PC-3 (cell line): ENCODE data around the gene GAA. TPM values are rescaled to one million over a fixed set of nuclear protein-coding genes. Genes with fewer than 3 reads are reported as not detected.

Experiments
- ATAC-seq: fragments of 200-7000 bp; cut with Tn5 transposase; 2 replicates; pipeline ENCODE4 v1.9.1; 2020; ENCODE audit warnings: mild to moderate bottlenecking, moderate library complexity
- BruUV-seq: library from RNA; stranded (reverse); fragments of 400-500 nt; replicated peaks from 2 replicates; lab custom pipeline; 2021; lab: Mats Ljungman, UMichigan
- CTCF ChIA-PET: fragments of 300-600 bp; sonication (Branson Sonifier 250); formaldehyde crosslinking; loops from one replicate; lab custom pipeline; 2022; ENCODE audit warnings: antibody characterized with exemption; lab: Charles Lee
- POLR2A ChIA-PET: fragments of 300-600 bp; sonication (Branson Sonifier 250); formaldehyde crosslinking; loops from one replicate; lab custom pipeline; 2022; ENCODE audit warnings: antibody characterized with exemption; ENCODE audit not compliant: unreplicated experiment; lab: Charles Lee
- DNase-seq: peaks from one replicate; pipeline ENCODE4 v3.0.0-alpha.2; 2015
- H2AFZ ChIP-seq: fragments of 300-600 bp; sonication (generic); 2 replicates; pipeline ENCODE4 v1.6.0; 2016; ENCODE audit warnings: antibody characterized with exemption, low read length
- H3F3A ChIP-seq: fragments of 300-600 bp; sonication (generic); one replicate; pipeline ENCODE4 v1.6.0; 2017; ENCODE audit warnings: antibody characterized with exemption, low read length, control low read depth, mild to moderate bottlenecking; ENCODE audit not compliant: unreplicated experiment
- H3K27ac ChIP-seq: fragments of 300-600 bp; sonication (generic); 2 replicates; pipeline ENCODE4 v1.5.1; 2016; ENCODE audit warnings: mild to moderate bottlenecking, low read length
- H3K27me3 ChIP-seq: fragments of 300-600 bp; sonication (generic); 2 replicates; pipeline ENCODE4 v1.6.1; 2016; ENCODE audit warnings: low read length, mixed read lengths
- H3K36me3 ChIP-seq: fragments of 300-600 bp; sonication (generic); 2 replicates; pipeline ENCODE4 v1.6.1; 2016; ENCODE audit warnings: low read depth, mixed run types, low read length, mixed read lengths
- H3K4me1 ChIP-seq: fragments of 300-600 bp; sonication (generic); 2 replicates; pipeline ENCODE4 v1.5.1; 2016; ENCODE audit warnings: low read length; ENCODE audit not compliant: insufficient read depth
- H3K4me2 ChIP-seq: fragments of 300-600 bp; sonication (generic); 2 replicates; pipeline ENCODE4 v1.6.0; 2016; ENCODE audit warnings: low read length
- H3K4me3 ChIP-seq: fragments of 300-600 bp; sonication (generic); 2 replicates; pipeline ENCODE4 v1.5.1; 2016; ENCODE audit warnings: mild to moderate bottlenecking, low read length, mixed read lengths
- H3K79me2 ChIP-seq: fragments of 300-600 bp; sonication (generic); 2 replicates; pipeline ENCODE4 v1.6.1; 2017; ENCODE audit warnings: low read length, mixed read lengths
- H3K9ac ChIP-seq: fragments of 300-600 bp; sonication (generic); 2 replicates; pipeline ENCODE4 v1.6.0; 2016; ENCODE audit warnings: mild to moderate bottlenecking, low read length
- H3K9me2 ChIP-seq: fragments of 300-600 bp; sonication (generic); replicated peaks from 2 replicates; pipeline ENCODE4 v1.6.1; 2016; ENCODE audit warnings: mixed run types, low read length, mixed read lengths
- H3K9me3 ChIP-seq: fragments of 300-600 bp; sonication (generic); 2 replicates; pipeline ENCODE4 v1.6.1; 2016; ENCODE audit warnings: low read length, mixed read lengths
- H4K20me1 ChIP-seq: fragments of 300-600 bp; sonication (generic); 2 replicates; pipeline ENCODE4 v1.6.1; 2016; ENCODE audit warnings: low read length, mixed read lengths
- EZH2 ChIP-seq: fragments of 300-600 bp; sonication (generic); IDR thresholded peaks from one replicate; pipeline ENCODE4 v1.6.1; 2017; ENCODE audit warnings: antibody characterized with exemption, mild to moderate bottlenecking, low read length; ENCODE audit not compliant: unreplicated experiment
- EZH2phosphoT487 ChIP-seq: fragments of 300-600 bp; sonication (generic); IDR thresholded peaks from 2 replicates; pipeline ENCODE4 v1.6.1; 2018; ENCODE audit warnings: mild to moderate bottlenecking, antibody characterized with exemption, low read length, borderline replicate concordance
- intact Hi-C: fragments of 100-400 bp; cut with micrococcal nuclease; formaldehyde crosslinking; loops from 2 replicates; pipeline ENCODE4 v1.9.0; 2023
- total RNA-seq: library from RNA; depleted of rRNA; stranded (reverse); fragments of >200 nt; gene quantifications from 2 replicates; pipeline ENCODE4 v1.2.3, GENCODE V29; 2014
- TF ChIP-seq, protein P1 (sequence below): fragments of 300-600 bp; sonication (generic); conservative IDR thresholded peaks from 2 replicates; pipeline ENCODE4 v1.5.1; 2017; ENCODE audit warnings: antibody characterized with exemption, low read depth, mild to moderate bottlenecking, low read length

GAA gene
- total RNA-seq, 1 experiment from 2014 or later: 76.2 TPM

DNA sequence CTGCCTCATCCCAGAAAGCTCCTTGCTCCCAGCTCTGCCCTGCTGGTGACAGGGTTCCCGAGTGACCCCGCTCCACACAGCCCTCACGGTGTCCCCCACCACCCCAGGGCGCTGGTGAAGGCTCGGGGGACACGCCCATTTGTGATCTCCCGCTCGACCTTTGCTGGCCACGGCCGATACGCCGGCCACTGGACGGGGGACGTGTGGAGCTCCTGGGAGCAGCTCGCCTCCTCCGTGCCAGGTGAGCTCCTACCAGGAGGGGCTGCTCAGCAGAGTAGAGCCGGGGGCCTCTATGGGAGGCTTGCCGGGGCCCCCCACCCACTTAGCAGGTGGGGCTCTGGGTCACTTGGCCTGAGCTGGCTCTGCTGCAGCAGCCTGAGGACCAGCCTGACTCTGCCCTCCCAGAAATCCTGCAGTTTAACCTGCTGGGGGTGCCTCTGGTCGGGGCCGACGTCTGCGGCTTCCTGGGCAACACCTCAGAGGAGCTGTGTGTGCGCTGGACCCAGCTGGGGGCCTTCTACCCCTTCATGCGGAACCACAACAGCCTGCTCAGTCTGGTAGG, 11.2 kb downstream of the GAA start:
- no peaks in the 10 kb centered on the region for H3K27me3 ChIP-seq
- TF ChIP-seq EZH2phosphoT487 (no peak), EZH2 (no peak)
- TF ChIP-seq, protein P1, sequence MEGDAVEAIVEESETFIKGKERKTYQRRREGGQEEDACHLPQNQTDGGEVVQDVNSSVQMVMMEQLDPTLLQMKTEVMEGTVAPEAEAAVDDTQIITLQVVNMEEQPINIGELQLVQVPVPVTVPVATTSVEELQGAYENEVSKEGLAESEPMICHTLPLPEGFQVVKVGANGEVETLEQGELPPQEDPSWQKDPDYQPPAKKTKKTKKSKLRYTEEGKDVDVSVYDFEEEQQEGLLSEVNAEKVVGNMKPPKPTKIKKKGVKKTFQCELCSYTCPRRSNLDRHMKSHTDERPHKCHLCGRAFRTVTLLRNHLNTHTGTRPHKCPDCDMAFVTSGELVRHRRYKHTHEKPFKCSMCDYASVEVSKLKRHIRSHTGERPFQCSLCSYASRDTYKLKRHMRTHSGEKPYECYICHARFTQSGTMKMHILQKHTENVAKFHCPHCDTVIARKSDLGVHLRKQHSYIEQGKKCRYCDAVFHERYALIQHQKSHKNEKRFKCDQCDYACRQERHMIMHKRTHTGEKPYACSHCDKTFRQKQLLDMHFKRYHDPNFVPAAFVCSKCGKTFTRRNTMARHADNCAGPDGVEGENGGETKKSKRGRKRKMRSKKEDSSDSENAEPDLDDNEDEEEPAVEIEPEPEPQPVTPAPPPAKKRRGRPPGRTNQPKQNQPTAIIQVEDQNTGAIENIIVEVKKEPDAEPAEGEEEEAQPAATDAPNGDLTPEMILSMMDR: no peak
- H3K4me2 ChIP-seq: no peak overlapping the region
- no peak for DNase-seq
- ATAC-seq: no peak
- intact Hi-C loops: no loop called here
- H3K79me2 ChIP-seq: no peaks in the 10 kb centered on the region
- BruUV-seq: no TSS peak
- POLR2A ChIA-PET: no interaction called here
- H3F3A ChIP-seq: no peaks in the 10 kb centered on the region
- H3K27ac ChIP-seq: no peak overlapping the region
- H3K4me3 ChIP-seq: no peak overlapping the region
- CTCF ChIA-PET: interaction anchor here (0.7 kb wide), 1 partner anchor 11 kb away, joined by 3 read pairs; the partner anchor contains the start of gene GAA
- no peak overlapping the region for H2AFZ ChIP-seq
- H4K20me1 ChIP-seq: no peaks in the 10 kb centered on the region
- H3K9me3 ChIP-seq: no peaks in the 10 kb centered on the region
- no peaks in the 10 kb centered on the region for H3K9me2 ChIP-seq
- H3K36me3 ChIP-seq: no peaks in the 10 kb centered on the region
- no peaks in the 10 kb centered on the region for H3K4me1 ChIP-seq
- H3K9ac ChIP-seq: no peak overlapping the region

DNA sequence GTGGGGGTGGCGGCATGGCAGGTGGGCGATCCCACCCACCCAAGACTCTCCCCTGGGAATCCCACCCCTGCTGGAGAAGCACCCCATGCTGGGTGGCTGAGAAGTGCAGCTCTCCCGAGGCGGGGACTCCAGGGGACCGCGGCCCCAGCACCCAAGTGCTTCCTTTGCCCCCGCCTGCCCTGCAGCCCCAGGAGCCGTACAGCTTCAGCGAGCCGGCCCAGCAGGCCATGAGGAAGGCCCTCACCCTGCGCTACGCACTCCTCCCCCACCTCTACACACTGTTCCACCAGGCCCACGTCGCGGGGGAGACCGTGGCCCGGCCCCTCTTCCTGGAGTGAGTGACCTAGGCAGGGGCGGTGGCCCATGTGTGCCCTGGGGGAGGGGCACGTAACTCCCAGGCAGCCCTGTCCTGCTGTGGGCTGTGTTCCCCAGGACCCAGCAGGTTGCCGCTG, 11.7 kb downstream of the GAA start:
- H3K9ac ChIP-seq: no peak overlapping the region
- H3K4me2 ChIP-seq: no peak overlapping the region
- BruUV-seq: no TSS peak
- H3F3A ChIP-seq: no peaks in the 10 kb centered on the region
- TF ChIP-seq EZH2phosphoT487: no peak
- no peak for TF ChIP-seq EZH2
- TF ChIP-seq, protein P1: no peak
- ChIA-PET CTCF (interaction anchor here (0.7 kb wide), 1 partner anchor 12 kb away, joined by 3 read pairs; the partner anchor contains the start of gene GAA), POLR2A (no interaction called here)
- DNase-seq (no peak), ATAC-seq (no peak)
- no peaks in the 10 kb centered on the region for H3K4me1 ChIP-seq
- H4K20me1 ChIP-seq: no peaks in the 10 kb centered on the region
- no peaks in the 10 kb centered on the region for H3K36me3 ChIP-seq
- intact Hi-C loops: no loop called here
- H3K9me3 ChIP-seq: no peaks in the 10 kb centered on the region
- H3K27me3 ChIP-seq: no peaks in the 10 kb centered on the region
- no peaks in the 10 kb centered on the region for H3K9me2 ChIP-seq
- H3K4me3 ChIP-seq: no peak overlapping the region
- H3K27ac ChIP-seq: no peak overlapping the region
- H3K79me2 ChIP-seq: no peaks in the 10 kb centered on the region
- no peak overlapping the region for H2AFZ ChIP-seq

DNA sequence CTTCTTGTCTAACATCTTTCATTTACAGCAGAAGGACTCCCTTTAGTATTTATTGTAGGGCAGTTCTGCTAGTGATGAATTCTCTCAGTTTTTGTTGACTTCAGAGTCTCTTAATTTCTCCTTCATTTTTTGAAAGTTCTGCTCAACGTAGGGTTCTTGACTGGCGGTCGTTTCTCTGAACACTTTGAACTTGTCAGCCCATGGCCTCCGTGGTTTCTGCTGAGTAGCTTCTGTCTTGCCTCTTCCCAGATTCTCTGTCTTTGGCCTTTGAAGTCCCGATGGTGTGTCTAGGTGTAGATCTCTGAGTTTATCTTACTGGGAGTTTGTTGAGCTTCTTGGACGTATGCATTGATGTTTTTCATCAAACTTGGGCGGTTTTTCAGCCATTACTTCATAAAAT, 13.4 kb downstream of the GAA start:
- intact Hi-C loops: no loop called here
- Histone ChIP-seq H3K9me2 (no peaks in the 10 kb centered on the region), H2AFZ (no peak overlapping the region), H3K4me1 (no peaks in the 10 kb centered on the region), H3K9me3 (no peaks in the 10 kb centered on the region), H3K9ac (no peak overlapping the region), H4K20me1 (no peaks in the 10 kb centered on the region), H3K27me3 (no peaks in the 10 kb centered on the region), H3F3A (no peaks in the 10 kb centered on the region), H3K36me3 (no peaks in the 10 kb centered on the region), H3K4me2 (no peak overlapping the region), H3K4me3 (no peak overlapping the region), H3K79me2 (no peaks in the 10 kb centered on the region), H3K27ac (no peak overlapping the region)
- TF ChIP-seq, protein P1: no peak
- TF ChIP-seq EZH2phosphoT487 (no peak), EZH2 (no peak)
- DNase-seq (no peak), ATAC-seq (no peak)
- POLR2A ChIA-PET: interaction anchor here (0.7 kb wide), 2 partner anchors 14 to 108 kb away, joined by 3 to 22 read pairs; no protein-coding TSS in a partner anchor
- BruUV-seq: no TSS peak
- CTCF ChIA-PET: no interaction called here
